ENCODE results near the gene ZRANB3. TPM values are rescaled to one million over a fixed set of nuclear protein-coding genes. Genes with fewer than 3 reads are reported as not detected.

The ZRANB3 gene
- total RNA-seq, 1 donor from 2014 or later: 14.5 TPM

- DNase-seq: no peak
Observed at GRCh38 chr2:135246711-135247270, 284.2 kb downstream of the ZRANB3 start.

- no peak for DNase-seq
Observed at GRCh38 chr2:135245071-135245470, 285.9 kb downstream of the ZRANB3 start.

- no peak for DNase-seq
Observed at GRCh38 chr2:135238651-135239050, 292.4 kb downstream of the ZRANB3 start.

DNA sequence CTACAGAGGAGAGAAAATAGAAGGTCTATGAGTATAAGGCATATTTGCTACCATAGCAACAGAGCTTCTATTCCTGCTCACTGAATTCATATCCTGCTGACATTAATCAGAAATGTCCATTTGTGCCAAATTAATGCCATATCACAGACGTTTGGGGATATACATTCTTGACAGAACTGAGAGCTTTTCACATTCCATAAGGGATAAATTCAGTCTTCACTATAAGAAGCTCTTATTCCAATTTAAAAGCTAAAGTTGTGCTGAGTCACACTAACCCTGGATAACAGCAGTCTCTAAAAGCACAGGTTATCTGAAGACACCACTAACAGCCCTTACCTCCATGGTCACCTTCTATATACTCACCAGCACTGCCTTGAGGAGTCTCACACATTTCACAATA lies 300.9 kb downstream of the ZRANB3 start:
- DNase-seq: no peak

GRCh38 chr2:135227386-135227785 lies 303.6 kb downstream of the ZRANB3 start:
- no peak for DNase-seq

GRCh38 chr2:135226961-135227360 lies 304.1 kb downstream of the ZRANB3 start:
- no peak for DNase-seq

GRCh38 chr2:135225781-135226180 lies 305.2 kb downstream of the ZRANB3 start:
- DNase-seq: no peak

- DNase-seq: no peak
Observed at GRCh38 chr2:135219226-135219625, 311.8 kb downstream of the ZRANB3 start.

- no peak for DNase-seq
Observed at GRCh38 chr2:135218426-135218825, 312.6 kb downstream of the ZRANB3 start.

- no peak for DNase-seq
Observed at GRCh38 chr2:135212757-135213156, 318.3 kb downstream of the ZRANB3 start.

- no peak for DNase-seq
Observed at GRCh38 chr2:135208016-135208415, 323.0 kb downstream of the ZRANB3 start.

- no peak for DNase-seq
Observed at GRCh38 chr2:135203944-135204343, 327.1 kb downstream of the ZRANB3 start.

DNA sequence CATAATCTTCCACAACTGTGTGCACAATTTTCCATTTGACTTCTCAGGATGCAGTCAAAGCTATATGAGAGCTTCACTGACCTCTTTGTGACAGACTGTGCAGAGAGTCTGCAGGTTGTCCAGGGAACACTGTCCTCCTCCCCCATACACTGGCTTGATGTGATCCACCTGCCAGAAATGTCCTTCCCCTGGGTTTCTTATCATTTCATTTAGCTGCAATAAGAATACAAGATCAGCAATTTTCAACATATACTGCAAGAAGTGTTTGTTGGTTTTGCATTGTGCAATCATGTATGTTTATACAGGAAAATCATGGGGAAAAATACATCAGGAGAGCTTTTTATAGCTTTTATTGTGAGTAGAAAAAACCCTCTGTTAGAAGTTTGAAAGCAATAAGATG lies 328.3 kb downstream of the ZRANB3 start:
- no peak for DNase-seq

GRCh38 chr2:135198481-135198880 lies 332.5 kb downstream of the ZRANB3 start:
- no peak for DNase-seq

GRCh38 chr2:135190799-135191198 lies 340.2 kb downstream of the ZRANB3 start:
- no peak for DNase-seq

- no peak for DNase-seq
Observed at GRCh38 chr2:135189148-135189547, 341.9 kb downstream of the ZRANB3 start.

DNA sequence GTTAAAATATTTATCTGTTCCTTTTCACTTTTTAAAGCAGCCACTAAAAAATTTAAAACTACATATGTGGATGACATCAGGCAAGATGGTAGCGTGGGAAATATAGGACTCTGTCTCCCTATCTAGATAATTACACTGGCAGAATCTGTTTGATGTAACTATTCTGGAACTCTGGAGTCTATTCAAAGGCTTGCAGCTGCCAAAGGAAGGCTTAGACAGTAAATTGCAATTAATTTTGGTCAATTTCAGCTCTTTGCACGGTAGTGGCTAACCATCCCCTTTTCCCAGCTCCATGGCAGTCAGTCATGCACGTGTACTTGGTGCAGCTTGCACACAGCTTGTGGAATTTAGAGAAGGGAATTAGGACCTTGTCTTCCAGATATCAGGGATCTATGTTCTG lies 343.7 kb downstream of the ZRANB3 start:
- DNase-seq: no peak

DNA sequence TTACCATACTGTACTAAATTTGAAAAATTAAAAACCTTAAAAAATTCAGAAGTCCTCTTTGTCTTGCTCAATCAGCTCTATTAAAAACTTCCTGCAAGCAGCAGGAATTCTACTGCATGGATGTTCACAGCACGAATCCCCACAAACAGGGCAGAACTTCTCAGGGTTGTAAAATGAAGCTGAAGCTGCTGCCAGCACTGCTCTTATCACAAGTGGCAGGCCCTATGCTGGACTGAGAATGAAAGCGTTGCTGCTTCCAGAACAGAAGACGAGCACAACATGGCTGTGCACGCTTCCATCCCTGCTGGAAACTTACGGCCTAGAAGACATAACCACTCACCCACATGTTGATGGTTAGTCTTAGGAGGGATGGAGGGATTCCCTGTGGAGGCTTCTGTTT lies 345.0 kb downstream of the ZRANB3 start:
- DNase-seq: no peak

GRCh38 chr2:135183822-135184221 lies 347.2 kb downstream of the ZRANB3 start:
- DNase-seq: no peak

GRCh38 chr2:135182601-135183000 lies 348.4 kb downstream of the ZRANB3 start:
- no peak for DNase-seq

GRCh38 chr2:135182190-135182589 lies 348.8 kb downstream of the ZRANB3 start:
- DNase-seq: no peak

GRCh38 chr2:135179689-135180088 lies 351.3 kb downstream of the ZRANB3 start:
- DNase-seq: no peak

DNA sequence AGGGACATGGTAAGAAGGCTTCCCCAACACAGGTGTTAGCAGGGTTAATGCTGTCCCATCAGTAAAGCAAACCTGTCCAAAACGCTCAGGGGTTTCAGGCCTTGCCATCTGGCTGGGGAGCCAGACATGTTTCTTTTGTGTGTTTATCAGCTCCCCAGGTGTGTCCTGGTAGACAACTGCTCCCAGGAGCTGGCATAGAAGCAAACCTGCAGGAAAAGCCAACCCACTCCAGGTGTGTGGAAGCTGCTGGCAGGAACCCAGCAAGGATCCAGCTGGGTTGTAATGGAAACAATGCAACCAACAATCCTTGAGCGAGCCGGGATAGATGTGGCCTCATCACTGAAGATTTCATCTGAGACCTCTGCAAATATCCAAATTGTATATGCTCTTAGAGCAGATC lies 355.8 kb downstream of the ZRANB3 start:
- DNase-seq: no peak

DNA sequence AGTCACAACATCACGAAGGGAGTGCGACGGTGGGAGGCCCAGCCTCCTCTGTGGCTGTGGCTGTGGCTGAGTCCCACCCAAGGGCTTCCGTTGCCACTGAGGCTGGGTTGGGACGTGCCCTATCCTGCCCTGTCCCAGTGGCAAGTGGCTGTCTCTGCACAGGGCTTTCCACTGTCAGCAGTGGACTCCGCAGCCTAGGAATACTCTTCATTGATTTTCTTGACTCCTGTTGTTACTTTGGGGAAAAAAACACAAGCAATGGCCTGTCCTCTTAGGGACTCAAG lies 356.3 kb downstream of the ZRANB3 start:
- DNase-seq: no peak

GRCh38 chr2:135174049-135174809 lies 356.8 kb downstream of the ZRANB3 start:
- DNase-seq: no peak

Measured in occipital lobe (tissue), 2 donors.